Epithelial cell of esophagus (primary cell): ENCODE data around the gene ISX.
"Not testable (repeated sequence)": the region's sequence is repeated elsewhere in the genome, so short reads cannot be mapped to it uniquely, and the experiment has no call there.

ENCODE experiments used
- DNase-seq: peaks from one replicate; pipeline ENCODE4 v3.0.0; 2010; ENCODE audit warnings: low read depth
- H3K4me3 ChIP-seq: 2 replicates; pipeline ENCODE4 v1.5.1; 2011; ENCODE audit warnings: mild to moderate bottlenecking, low read length, control low read depth
- CTCF ChIP-seq: IDR thresholded peaks from 2 replicates; pipeline ENCODE4 v1.5.1; 2011; ENCODE audit warnings: low read depth, mild to moderate bottlenecking, low read length, control low read depth, inconsistent platforms; ENCODE audit not compliant: insufficient read depth; ENCODE audit errors: missing control alignments

The ISX gene

GRCh38 chr22:35024364-35024692 is 41.6 kb upstream of the ISX start:
- DNase-seq: no peak
- no peak overlapping the region for H3K4me3 ChIP-seq
- no peak for TF ChIP-seq CTCF

- not testable (repeated sequence) for H3K4me3 ChIP-seq, DNase-seq
Measured at GRCh38 chr22:35030112-35030511, 35.8 kb upstream of the ISX start.

- no peak overlapping the region for H3K4me3 ChIP-seq
- no peak for DNase-seq
- TF ChIP-seq CTCF: no peak
Measured at GRCh38 chr22:35032571-35032970, 33.4 kb upstream of the ISX start.

- TF ChIP-seq CTCF: no peak
- DNase-seq: no peak
- no peak overlapping the region for H3K4me3 ChIP-seq
Measured at GRCh38 chr22:35033635-35034296, 32.2 kb upstream of the ISX start.

GRCh38 chr22:35034963-35035362 is 31.0 kb upstream of the ISX start:
- no peak overlapping the region for H3K4me3 ChIP-seq
- DNase-seq: no peak
- TF ChIP-seq CTCF: no peak

GRCh38 chr22:35037089-35037488 is 28.9 kb upstream of the ISX start:
- no peak overlapping the region for H3K4me3 ChIP-seq
- no peak for TF ChIP-seq CTCF
- no peak for DNase-seq

- no peak for TF ChIP-seq CTCF
- no peak overlapping the region for H3K4me3 ChIP-seq
- DNase-seq: no peak
Measured at GRCh38 chr22:35039625-35040024, 26.3 kb upstream of the ISX start.
